Activated CD4-positive, alpha-beta memory T cell treated with anti-CD3 and anti-CD28 coated beads for 36 hours (primary cell): Measurements from ENCODE around the gene DPCD. TPM values are rescaled to one million over a fixed set of nuclear protein-coding genes. Genes with fewer than 3 reads are reported as not detected.
"Not testable (repeated sequence)": the region's sequence is repeated elsewhere in the genome, so short reads cannot be mapped to it uniquely, and the experiment has no call there.

Experiments
- CTCF ChIA-PET: fragments of 350-600 bp; sonication (Branson Sonifier 250); formaldehyde crosslinking; loops from one replicate; lab custom pipeline; 2021; ENCODE audit warnings: antibody characterized with exemption, inconsistent platforms; lab: Charles Lee
- POLR2A ChIA-PET: fragments of 350-600 bp; sonication (Branson Sonifier 250); formaldehyde crosslinking; loops from one replicate; lab custom pipeline; 2021; ENCODE audit warnings: antibody characterized with exemption; lab: Charles Lee
- DNase-seq: peaks from one replicate; pipeline ENCODE4 v3.0.0-alpha.2; 2020
- H3K27ac Mint-ChIP-seq: one replicate; pipeline ENCODE4 v1.8.0; 2021; ENCODE audit warnings: mixed read lengths
- H3K27me3 Mint-ChIP-seq: one replicate; pipeline ENCODE4 v1.8.0; 2021; ENCODE audit warnings: mixed read lengths
- H3K36me3 Mint-ChIP-seq: one replicate; pipeline ENCODE4 v1.8.0; 2021; ENCODE audit warnings: mixed read lengths
- H3K4me1 Mint-ChIP-seq: one replicate; pipeline ENCODE4 v1.8.0; 2021; ENCODE audit warnings: low read depth, mixed read lengths
- H3K4me3 Mint-ChIP-seq: one replicate; pipeline ENCODE4 v1.8.0; 2021; ENCODE audit warnings: mild to moderate bottlenecking, mixed read lengths
- H3K9me3 Mint-ChIP-seq: one replicate; pipeline ENCODE4 v1.8.0; 2021; ENCODE audit warnings: mixed read lengths
- intact Hi-C: fragments of 100-400 bp; cut with micrococcal nuclease; formaldehyde crosslinking; loops from one replicate; pipeline ENCODE4 v1.15.1; 2023
- total RNA-seq, 2 experiments: library from RNA; stranded (reverse); gene quantifications; one replicate each; pipeline ENCODE4 v1.2.3, GENCODE V29; 2021

Gene DPCD
- total RNA-seq, 2 experiments from 2014 or later, result 13.9 to 14.4 TPM

- no peak overlapping the region for H3K4me3 Mint-ChIP-seq
- intact Hi-C loops, result no loop called here
- no peak for DNase-seq
- no peaks in the 10 kb centered on the region for H3K4me1 Mint-ChIP-seq
- H3K27me3 Mint-ChIP-seq, result no peaks in the 10 kb centered on the region
- H3K36me3 Mint-ChIP-seq, result peaks cover 10% of the 10 kb centered on the region
- no peak overlapping the region for H3K27ac Mint-ChIP-seq
- ChIA-PET CTCF (interaction anchor here (1.1 to 1.6 kb wide), 2 partner anchors 11 to 204 kb away, joined by 3 to 6 read pairs; partner anchors contain the start of genes DPCD and POLL), POLR2A (no interaction called here)
- H3K9me3 Mint-ChIP-seq, result peaks cover 2% of the 10 kb centered on the region
Measured at GRCh38 chr10:101577121-101577871, 10.8 kb upstream of the DPCD start.

DNA sequence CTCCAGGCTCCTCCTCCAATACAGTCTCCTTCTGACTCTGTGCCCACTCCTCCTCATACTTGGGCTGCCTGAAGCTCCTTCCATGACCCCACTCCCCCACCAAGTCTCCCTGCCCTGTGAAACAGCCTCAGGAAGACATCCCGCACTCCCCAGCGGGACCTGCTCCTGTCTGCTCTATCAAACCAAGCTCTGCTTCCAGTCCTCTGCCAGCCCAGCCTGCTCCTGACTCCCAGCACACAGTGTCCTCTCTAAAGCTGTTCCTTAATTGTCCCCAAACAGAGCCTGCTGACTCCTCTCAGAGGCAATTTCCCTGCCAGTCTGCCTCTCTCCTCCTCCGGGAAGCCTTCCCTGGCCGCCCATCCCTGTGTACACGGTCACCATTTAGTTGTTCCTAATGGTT lies 9.9 kb upstream of the DPCD start:
- no peak overlapping the region for H3K4me3 Mint-ChIP-seq
- H3K27ac Mint-ChIP-seq, result no peak overlapping the region
- peaks cover 11% of the 10 kb centered on the region for H3K36me3 Mint-ChIP-seq
- intact Hi-C loops, result no loop called here
- DNase-seq, result no peak
- H3K9me3 Mint-ChIP-seq, result no peaks in the 10 kb centered on the region
- CTCF ChIA-PET, result interaction anchor here (1.1 to 1.2 kb wide), 3 partner anchors 9 to 10 kb away, joined by 3 read pairs; partner anchors contain the start of genes DPCD and POLL
- POLR2A ChIA-PET, result no interaction called here
- no peaks in the 10 kb centered on the region for H3K4me1 Mint-ChIP-seq
- no peaks in the 10 kb centered on the region for H3K27me3 Mint-ChIP-seq

DNA sequence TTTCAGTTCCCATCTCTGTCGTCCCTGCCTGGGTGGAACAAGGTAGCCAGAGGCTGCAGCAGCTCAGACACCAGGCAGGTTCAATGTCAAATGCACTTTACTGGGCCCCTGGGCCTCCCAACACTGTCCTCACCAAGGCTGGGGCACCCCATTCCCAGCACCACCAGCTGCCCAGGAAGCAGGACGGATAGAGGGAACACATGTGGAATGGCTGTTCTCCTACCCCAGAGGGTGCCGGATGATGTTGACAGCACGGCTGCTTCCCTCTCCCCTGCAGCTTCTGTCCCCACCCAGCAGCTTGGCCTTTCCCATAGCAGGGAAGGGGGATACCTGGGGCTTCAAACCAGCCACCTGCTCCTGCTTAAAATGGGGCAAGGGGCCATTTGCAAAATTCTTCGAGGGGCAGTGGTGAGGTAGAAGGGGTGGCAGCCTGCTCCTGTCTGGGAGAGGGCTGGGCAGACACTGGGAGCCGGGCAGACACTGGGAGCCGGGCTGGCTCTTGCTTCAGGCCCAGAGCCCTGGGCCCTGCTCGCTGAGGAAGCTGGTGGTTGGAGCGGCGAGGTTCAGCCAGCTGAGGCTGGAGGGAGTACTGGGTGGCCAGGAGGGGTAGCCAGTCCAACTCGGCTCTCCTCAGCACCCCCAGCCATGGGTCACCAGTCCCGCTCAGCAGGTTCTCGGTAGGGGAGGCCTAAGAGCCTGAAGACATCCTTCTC lies 9.2 kb upstream of the DPCD start:
- no peaks in the 10 kb centered on the region for H3K27me3 Mint-ChIP-seq
- ChIA-PET POLR2A (no interaction called here), CTCF (interaction anchor here (1.1 to 1.2 kb wide), 2 partner anchors 8 to 9 kb away, joined by 3 read pairs; no protein-coding TSS in a partner anchor)
- intact Hi-C loops, result no loop called here
- H3K9me3 Mint-ChIP-seq, result no peaks in the 10 kb centered on the region
- H3K36me3 Mint-ChIP-seq, result peaks cover 13% of the 10 kb centered on the region
- DNase-seq, result no peak
- no peaks in the 10 kb centered on the region for H3K4me1 Mint-ChIP-seq
- H3K4me3 Mint-ChIP-seq, result no peak overlapping the region
- no peak overlapping the region for H3K27ac Mint-ChIP-seq

DNA sequence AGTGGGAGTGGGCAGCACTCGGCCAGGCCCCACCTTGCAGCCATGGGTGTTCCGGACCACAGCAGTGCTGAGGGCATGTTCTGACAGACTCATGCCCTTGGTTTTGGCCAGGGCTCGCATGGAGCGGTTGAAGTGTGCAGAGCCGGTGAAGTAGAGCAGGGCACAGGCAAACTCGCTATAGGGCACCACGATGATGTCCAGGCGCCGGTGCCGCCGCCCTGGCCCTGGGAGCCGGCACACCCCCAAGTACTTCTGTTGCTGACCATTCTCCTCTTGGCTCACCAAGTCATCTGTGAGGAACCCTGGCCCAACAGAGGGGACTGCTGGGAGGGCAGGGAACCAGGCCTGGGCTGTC lies 8.6 kb upstream of the DPCD start:
- H3K9me3 Mint-ChIP-seq, result no peaks in the 10 kb centered on the region
- no peaks in the 10 kb centered on the region for H3K27me3 Mint-ChIP-seq
- ChIA-PET POLR2A (no interaction called here), CTCF (interaction anchor here (0.9 to 4.8 kb wide), 3 partner anchors 9 to 530 kb away, joined by 3 to 26 read pairs (median 4); no protein-coding TSS in a partner anchor)
- H3K27ac Mint-ChIP-seq, result no peak overlapping the region
- peaks cover 16% of the 10 kb centered on the region for H3K36me3 Mint-ChIP-seq
- no peak overlapping the region for H3K4me3 Mint-ChIP-seq
- H3K4me1 Mint-ChIP-seq, result no peaks in the 10 kb centered on the region
- intact Hi-C loops, result no loop called here
- DNase-seq, result no peak

GRCh38 chr10:101580486-101581399 lies 7.4 kb upstream of the DPCD start:
- Mint-ChIP-seq H3K9me3 (no peaks in the 10 kb centered on the region), H3K36me3 (peaks cover 16% of the 10 kb centered on the region), H3K4me1 (no peaks in the 10 kb centered on the region), H3K27me3 (no peaks in the 10 kb centered on the region), H3K4me3 (no peak overlapping the region), H3K27ac (no peak overlapping the region)
- POLR2A ChIA-PET, result no interaction called here
- DNase-seq, result no peak
- intact Hi-C loops, result no loop called here
- CTCF ChIA-PET, result interaction anchor here (0.6 to 4.8 kb wide), 5 partner anchors 10 to 1095 kb away, joined by 3 to 26 read pairs (median 4); no protein-coding TSS in a partner anchor

- intact Hi-C loops, result loop anchor here (5.0 kb wide), 1 partner anchor 196 kb away; the partner anchor contains the start of gene NPM3
- CTCF ChIA-PET, result interaction anchor here (1.0 to 1.9 kb wide), 2 partner anchors 16 to 196 kb away, joined by 3 to 8 read pairs; no protein-coding TSS in a partner anchor
- no peaks in the 10 kb centered on the region for H3K27me3 Mint-ChIP-seq
- DNase-seq, result no peak
- peaks cover 21% of the 10 kb centered on the region for H3K4me1 Mint-ChIP-seq
- H3K4me3 Mint-ChIP-seq, result peak overlapping the region; percentile 17
- no peaks in the 10 kb centered on the region for H3K9me3 Mint-ChIP-seq
- POLR2A ChIA-PET, result no interaction called here
- H3K27ac Mint-ChIP-seq, result no peak overlapping the region
- H3K36me3 Mint-ChIP-seq, result peaks cover 8% of the 10 kb centered on the region
Measured at GRCh38 chr10:101585841-101586240, 2.3 kb upstream of the DPCD start.

GRCh38 chr10:101588879-101589278 lies 758 bp downstream of the DPCD start:
- intact Hi-C loops, result loop anchor here (5.0 kb wide), 1 partner anchor 193 kb away; the partner anchor contains the start of gene NPM3
- H3K27ac Mint-ChIP-seq, result no peak overlapping the region
- CTCF ChIA-PET, result interaction anchor here (1.2 to 2.2 kb wide), 5 partner anchors 11 to 375 kb away, joined by 3 to 23 read pairs (median 6); partner anchors contain the start of gene NPM3

GRCh38 chr10:101593331-101593730 lies 5.2 kb downstream of the DPCD start:
- intact Hi-C loops, POLR2A ChIA-PET, H3K9me3 Mint-ChIP-seq, H3K27me3 Mint-ChIP-seq, H3K4me3 Mint-ChIP-seq, H3K4me1 Mint-ChIP-seq, DNase-seq, H3K27ac Mint-ChIP-seq, H3K36me3 Mint-ChIP-seq: not testable (repeated sequence)
- CTCF ChIA-PET, result interaction anchor here (1.6 kb wide), 1 partner anchor 9 kb away, joined by 5 read pairs; no protein-coding TSS in a partner anchor

More at GRCh38 chr10:101588879-101589278, 758 bp downstream of the DPCD start:
- POLR2A ChIA-PET, result no interaction called here
- H3K4me1 Mint-ChIP-seq, result peaks cover 21% of the 10 kb centered on the region
- H3K27me3 Mint-ChIP-seq, result no peaks in the 10 kb centered on the region
- no peak for DNase-seq
- peaks cover 3% of the 10 kb centered on the region for H3K36me3 Mint-ChIP-seq
- H3K4me3 Mint-ChIP-seq, result peak overlapping the region; percentile 91
- H3K9me3 Mint-ChIP-seq, result no peaks in the 10 kb centered on the region

DNA sequence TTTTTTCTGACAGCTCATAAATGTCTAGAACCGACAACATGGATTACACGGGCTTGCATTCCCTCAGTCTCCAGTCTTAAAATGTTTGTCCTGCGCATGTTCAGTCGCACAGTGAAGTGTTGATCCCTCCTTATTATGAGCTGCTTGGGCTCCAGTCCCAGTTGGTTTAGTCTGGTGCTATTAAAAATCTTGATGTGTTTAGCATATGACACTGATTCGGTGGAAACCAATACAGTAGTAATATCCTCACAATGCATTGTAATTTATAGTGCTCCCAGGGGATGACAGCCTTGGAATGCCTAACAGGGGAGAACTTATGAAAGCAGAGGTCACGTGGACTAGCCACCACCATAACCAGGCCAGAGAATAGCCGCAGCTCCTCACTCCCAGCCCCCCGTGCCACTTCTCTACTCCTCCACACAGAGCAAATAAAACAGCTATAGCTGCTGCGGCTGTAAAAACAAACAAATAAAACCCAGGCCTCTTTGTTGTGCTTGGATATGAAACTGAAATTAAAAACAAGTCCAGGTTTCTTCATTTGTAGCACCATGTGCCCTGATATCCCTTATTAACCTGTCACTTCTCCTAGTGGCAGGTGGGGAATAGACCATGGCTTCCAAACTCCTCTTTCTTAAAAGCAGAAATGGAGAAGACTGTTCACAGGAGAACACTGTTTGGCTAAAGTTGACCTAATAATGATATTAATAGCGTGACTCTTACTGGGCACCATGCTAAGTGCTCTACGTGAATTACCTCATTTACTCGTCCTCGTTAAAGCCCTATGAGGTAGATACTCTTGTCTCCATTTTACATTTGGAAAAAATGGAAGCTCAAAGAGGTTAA lies 7.7 kb downstream of the DPCD start:
- Mint-ChIP-seq H3K4me3 (no peak overlapping the region), H3K27ac (no peak overlapping the region), H3K4me1 (no peaks in the 10 kb centered on the region), H3K36me3 (no peaks in the 10 kb centered on the region), H3K9me3 (no peaks in the 10 kb centered on the region), H3K27me3 (no peaks in the 10 kb centered on the region)
- ChIA-PET POLR2A (interaction anchor here (0.6 kb wide), 1 partner anchor 178 kb away, joined by 3 read pairs; no protein-coding TSS in a partner anchor), CTCF (interaction anchor here (0.9 to 1.0 kb wide), 2 partner anchors 185 to 382 kb away, joined by 3 read pairs; no protein-coding TSS in a partner anchor)
- intact Hi-C loops, result no loop called here
- DNase-seq, result no peak

DNA sequence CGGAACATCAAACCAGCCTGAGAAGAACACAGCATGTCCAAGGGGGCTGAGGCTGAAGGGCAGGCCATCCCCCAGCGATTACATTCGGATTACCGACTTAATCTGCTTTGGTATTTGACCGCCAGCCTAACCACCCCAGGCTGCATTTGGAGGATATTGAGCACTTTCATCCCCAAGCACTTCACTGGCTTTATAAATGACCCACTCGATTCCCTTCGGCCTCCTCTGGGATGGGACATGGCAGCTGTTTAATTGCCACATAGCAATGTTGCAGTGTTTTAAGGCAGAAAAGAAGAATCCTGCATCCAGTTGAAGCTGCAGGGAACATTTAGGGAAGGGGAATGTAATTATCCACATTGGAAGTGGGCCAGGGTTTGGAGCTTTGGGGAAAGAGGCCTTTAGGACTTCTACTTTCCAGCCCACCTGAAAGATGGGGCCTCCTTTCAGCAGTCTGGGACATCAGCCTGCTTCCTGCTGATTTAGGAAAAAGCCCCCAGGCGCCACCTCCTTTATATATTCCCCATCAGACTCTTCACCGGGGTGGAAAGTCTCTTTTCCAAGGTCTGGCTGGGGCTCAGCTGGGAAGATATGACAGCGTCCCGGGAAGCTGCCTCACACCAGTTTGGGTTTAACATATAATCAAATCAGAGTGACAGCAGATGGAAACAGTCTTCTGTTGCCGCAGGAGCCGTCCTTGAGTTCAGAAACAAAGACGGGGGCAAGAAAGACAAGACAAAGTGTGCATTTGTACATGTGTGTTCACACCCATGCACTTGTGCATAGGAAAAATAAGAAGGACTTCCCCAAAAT lies 9.2 kb downstream of the DPCD start:
- H3K27ac Mint-ChIP-seq, result no peak overlapping the region
- H3K4me1 Mint-ChIP-seq, result no peaks in the 10 kb centered on the region
- no peaks in the 10 kb centered on the region for H3K9me3 Mint-ChIP-seq
- intact Hi-C loops, result no loop called here
- H3K4me3 Mint-ChIP-seq, result no peak overlapping the region
- CTCF ChIA-PET, result interaction anchor here (1.0 to 2.2 kb wide), 2 partner anchors 92 to 184 kb away, joined by 4 to 7 read pairs; no protein-coding TSS in a partner anchor
- H3K27me3 Mint-ChIP-seq, result no peaks in the 10 kb centered on the region
- POLR2A ChIA-PET, result no interaction called here
- no peaks in the 10 kb centered on the region for H3K36me3 Mint-ChIP-seq
- DNase-seq, result no peak
